CD4-positive, alpha-beta T cell treated with Interferon alpha-2 for 1 hour (primary cell): ENCODE measurements around the gene SAE1.

Source experiments
- DNase-seq, 2 donors: peaks; one replicate each; pipeline ENCODE4 v3.0.0-alpha.2; 2020 to 2022

SAE1 gene

DNA sequence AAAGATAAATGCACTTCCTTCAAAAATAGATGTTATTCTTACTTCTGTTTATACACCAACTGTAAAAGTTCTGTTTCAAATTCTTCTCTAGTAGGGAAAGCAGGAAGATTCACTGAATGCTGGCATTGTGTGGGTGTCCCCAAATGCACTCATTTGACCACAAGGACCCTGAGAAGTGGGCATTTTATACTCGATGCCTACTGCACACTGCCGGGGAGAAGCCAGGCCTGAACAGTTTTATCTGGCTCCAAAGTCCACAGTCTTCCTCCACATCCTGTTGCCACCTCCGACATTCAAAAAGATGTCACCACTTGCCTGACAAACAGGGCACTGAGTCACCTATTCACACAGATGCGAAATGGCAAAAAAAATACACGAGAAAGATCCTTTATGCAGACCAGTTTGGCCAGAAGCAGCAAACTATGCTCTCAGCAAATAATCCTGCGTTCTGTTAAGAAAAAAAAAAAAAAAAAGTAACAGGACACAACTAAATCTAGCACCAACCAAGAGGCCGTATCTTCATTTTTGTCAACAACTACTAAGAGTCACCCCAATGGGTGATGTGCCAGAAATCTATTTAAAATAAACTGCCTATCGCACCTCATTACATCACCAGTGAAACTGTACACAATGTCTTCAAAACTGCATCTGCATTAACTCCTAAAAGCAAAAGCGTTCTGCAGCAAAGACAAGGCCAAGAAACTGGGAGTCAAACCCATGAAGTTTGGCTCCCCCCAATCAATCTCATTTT, 23.3 kb upstream of the SAE1 start:
- DNase-seq = peak; percentile 3 to 64

DNA sequence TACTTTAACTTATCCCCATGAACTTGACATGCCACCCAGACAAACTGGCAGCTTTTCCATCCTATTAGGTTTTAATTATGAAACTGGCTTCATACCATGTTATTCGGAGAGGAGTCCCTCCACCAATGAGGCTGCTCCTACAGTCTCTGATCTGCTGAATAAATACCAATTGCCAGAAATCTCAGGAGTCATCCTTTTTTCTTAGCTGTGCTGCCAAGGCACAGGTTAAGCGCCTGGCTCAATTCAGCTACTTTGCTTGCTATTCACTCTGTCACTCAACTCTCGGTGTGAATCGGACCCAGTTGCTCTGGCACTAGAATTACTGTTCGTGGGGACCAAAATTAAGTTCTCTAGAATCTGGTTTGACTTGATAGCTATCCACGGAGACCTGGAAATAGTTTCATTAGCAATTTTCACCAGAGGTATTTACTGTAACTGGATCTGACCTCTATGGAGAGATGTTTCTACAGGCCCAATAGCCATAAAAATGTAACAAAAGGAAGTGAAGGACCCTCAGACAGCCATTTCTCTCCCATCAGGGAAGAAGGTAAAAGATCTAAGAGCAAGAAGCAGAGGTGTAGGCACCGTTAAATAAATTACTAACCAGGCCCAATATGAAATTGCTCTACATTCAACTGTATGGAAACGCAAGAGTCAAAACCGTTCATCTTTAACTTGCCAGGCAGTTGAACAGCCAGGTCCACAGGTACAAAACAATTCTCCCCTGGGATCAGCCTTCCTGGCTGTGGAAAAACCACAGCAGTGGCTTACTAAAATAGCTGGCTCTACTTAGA, 22.5 kb upstream of the SAE1 start:
- DNase-seq = peak in 1 of 2 donors; percentile 33

DNA sequence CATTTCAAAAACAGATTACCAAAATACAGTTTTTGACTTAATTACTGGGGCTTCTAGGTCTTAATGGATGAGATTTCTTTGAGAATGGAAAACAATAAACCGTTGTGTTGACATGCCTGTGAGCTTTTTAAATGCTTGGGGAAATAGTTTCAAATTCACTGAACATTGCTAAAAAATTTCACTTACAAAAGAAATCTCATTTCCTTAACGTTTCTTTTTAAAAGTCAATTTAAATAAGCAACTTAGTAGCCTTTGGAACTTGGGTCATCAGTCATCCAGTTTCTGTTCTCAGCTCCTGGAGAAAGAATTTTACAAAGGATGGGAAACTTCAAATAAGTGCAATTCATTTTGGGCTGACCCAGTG, 21.5 kb upstream of the SAE1 start:
- no peak for DNase-seq

DNA sequence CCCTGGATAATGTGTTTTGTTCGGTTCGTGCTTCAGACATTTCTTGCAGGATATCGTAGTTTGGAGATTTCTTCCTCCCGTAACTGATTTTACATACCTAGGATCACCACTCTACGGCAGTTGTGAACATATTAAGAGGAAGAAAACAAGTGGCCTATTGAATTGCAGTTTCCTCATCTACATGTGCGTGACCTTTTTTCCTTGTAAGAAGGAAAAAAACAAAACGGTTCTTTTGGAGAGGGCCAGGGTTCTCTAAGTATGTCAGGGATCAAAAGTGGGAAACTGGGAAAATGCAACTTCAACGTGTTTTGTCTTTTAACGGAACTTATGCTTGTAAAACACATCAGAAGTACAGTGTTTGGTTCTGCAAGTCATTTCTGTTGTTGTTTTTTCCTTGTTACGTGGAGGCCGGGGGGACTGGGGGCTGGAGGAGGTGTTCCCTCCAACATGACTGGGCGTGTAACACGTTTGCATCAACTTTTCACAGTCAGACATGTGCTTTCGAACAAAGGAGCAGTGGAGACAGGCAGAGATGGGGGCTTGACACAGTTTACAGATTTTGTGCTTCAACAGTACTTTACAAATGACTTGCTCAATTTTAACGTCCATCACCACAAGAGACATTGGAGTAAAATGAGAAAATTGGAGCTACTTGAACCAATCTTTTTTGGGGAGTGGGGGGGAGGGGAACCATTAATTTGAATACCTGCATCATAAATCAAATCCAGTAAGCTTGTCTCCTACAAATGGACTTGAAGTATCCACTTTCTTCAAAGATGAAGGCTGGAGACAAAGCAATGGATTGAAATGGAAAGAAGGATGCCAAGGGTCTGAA, 20.9 kb upstream of the SAE1 start:
- peak; percentile 55 to 72 for DNase-seq

DNA sequence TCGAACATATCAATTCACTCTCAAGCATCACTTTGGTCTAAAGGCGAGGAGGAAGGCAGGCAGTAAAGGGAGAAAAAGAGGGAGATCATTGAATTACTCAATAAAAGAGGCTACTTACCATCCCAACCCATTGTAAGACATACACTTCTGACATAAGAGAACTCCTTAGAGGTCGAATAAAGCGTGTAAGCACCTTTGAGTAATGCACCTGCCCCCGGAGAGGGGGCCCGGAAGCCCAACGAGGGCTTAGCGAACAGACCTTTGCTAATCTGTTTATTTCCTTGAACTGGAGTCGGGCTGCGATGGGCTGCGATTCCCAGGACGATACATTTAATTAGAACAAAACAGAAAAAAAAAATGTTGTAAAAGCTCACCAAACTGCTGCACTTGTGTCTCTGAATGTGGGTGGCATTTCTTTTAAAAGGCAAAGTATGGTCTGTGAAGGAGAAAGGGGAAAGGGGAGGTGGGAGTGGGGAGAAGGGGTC, 20.1 kb upstream of the SAE1 start:
- DNase-seq = peak; percentile 44 to 70

DNA sequence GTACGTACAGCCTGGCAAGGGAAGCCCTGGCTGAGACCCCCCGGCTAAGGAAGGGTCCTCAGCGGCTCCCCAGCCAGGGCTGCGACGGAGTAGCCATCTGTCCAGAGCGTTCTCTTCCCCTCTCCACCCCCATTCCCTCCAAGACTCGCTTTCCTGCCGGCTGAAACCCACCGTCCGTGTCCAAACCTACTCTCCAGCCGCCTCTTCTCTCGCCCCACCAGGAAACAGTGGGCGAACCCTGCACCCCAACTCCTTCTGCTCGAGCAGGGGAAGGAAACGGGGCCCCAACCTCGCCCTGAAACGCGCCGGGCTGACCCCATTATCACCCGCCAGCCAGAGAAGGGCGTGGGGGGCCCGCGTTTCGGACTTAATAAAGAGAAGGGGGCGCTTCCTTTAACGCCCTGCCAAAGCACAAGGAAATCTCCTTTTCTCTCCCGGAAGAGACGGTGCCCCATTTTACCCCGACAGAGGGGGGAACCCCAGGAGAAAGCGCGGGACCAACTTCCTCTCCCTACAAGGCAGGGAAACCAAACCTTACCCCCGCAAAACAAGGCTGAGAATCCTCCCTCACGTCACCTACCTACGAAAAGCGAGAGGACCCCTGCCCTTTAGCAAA, 19.5 kb upstream of the SAE1 start:
- peak; percentile 58 to 73 for DNase-seq

DNA sequence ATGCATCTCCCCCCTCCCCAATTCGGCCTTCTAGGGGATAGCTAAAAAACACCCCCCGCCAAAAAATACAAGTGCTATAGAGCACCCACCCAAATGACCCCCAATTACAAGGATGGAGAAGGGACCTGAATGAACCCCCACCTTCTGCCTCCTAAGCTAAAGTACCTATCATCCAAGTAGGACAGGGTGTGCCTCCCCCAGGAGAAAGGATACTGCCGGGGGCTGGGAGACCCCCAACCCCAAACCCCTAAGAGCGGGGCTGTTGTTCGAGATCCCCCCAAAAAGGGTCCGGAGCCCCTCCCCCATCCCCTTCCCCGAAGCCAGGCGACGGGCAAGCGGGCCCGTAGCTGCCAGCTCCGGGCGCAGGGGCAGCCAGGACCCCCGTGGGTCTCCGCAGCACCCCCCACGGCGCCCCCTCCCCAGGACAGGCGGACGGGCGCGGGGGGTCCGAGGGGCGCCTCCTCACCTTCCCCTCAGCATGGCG, 18.9 kb upstream of the SAE1 start:
- no peak for DNase-seq

DNA sequence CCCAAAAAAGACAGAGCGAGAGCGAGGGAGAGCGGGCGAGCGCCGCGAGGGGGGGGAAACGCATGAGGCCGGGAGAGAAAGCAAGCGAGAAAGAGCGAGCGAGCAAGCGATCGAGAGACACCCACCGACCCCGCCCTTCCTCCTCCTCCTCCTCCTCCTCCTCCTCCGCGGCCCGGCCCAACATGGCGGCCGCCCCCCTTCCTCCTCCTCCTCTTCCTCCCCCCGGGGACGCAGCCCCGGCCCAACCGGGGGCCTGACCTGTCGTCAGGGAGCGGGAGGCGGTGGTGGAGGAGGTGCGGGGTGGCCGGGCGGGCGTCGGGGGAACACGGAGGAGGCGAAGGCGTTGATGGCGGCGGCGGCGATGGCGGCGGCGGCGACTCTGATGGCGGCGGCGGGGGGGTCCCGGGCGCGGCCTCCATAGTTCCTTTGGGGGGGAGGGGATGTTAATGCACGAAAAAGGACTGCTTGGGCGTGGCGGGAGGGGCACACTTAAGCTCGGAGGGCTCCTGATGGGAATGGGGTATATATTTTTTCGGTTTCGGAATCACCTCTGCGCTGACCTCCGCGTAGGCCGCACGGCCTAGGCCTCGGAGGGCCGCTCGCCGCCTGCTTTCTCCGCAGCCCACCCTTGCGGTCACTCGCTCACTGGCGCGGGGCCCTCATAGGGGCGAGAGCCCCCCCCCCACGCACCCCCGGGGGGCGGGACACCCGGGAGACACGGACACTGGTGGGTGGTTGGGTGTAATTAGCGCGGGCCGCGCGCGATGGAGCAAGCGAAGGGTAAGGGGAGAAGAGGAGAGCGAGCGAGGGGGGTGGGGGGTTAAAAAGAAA, 18.3 kb upstream of the SAE1 start:
- DNase-seq = peak; percentile 92 to 94

DNA sequence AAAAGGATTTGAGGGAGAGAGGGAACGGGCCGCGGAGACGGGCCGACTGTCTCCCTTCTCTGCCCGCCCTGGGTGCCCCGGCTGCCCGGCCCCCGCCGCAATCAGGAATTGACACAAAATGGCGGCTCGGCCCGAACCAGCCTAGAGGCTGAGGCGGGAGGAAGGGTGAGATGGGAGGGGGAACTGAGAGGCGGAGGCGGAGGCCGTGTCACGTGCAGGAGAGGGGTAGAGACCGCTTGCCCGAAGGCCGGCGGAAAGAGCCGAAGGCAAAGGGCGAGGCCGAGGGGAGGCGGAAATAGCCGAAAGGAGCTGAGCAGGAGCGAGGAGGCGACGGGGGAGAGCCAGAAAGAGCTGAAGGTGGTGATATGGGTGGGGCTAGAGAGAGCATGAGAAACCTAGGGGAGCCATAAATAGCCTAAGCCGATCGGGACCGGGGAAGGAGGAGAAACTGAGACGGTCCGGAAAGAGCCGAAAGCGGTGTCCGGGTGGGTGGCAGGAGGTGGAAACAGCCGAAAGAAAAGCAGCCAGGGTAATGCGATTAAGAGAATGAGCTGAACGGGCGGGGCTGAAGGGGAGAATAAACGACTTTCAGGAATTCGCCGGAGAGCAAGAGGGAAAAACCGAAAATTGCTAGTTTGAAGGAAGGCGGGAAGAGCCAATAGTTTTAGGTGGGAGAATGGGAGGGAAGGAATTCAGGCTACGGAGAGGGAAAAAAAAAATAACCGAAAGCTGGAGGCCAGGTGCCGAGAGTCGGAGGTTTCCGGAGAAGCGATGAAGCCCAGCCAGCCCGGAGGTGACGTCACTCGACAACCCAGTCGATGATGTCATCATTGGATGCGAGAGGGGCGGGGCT, 17.4 kb upstream of the SAE1 start, which contains the start of gene ZC3H4:
ZC3H4 (minus strand) TSS at position 780 of the 853 bp plus-strand sequence. CDS start 1,192 bp downstream, outside the sequence.
- DNase-seq = peak; percentile 100

DNA sequence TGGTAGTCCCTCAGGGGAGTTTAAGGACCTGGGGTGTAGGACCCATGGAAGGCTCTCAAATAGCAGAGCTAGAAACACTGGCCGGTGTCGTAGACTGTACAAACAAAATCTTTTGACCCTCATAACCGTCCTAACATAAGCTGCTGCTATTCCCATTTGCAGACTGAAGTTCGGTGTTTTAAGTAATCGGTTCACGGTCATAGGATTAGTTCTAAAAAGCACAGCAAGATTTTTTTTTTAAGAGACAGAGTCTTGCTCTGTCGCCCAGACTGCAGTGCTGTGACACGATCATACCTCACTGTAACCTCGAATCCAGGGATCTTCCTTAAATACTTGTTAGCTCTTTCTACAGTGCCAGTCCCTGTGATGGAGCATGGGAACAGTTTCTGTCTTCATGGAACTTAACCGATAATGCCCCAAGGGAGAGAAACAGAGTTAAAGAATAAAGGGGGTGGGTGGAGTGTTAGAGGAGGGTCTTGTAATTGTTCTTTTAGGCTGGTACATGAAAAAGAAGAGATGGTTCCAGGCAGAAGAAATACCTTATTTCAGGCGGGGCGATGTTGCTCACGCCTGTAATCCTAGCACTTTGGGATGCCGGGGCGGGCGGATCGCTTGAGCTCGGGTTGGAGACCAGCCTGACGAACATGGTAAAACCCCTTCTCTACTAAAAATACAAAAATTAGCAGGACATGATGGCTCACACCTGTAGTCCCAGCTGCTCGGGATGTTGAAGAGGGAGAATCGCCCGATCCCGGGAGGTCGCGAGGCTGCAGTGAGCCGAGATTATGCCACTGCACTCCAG, 16.6 kb upstream of the SAE1 start:
- no peak for DNase-seq

DNA sequence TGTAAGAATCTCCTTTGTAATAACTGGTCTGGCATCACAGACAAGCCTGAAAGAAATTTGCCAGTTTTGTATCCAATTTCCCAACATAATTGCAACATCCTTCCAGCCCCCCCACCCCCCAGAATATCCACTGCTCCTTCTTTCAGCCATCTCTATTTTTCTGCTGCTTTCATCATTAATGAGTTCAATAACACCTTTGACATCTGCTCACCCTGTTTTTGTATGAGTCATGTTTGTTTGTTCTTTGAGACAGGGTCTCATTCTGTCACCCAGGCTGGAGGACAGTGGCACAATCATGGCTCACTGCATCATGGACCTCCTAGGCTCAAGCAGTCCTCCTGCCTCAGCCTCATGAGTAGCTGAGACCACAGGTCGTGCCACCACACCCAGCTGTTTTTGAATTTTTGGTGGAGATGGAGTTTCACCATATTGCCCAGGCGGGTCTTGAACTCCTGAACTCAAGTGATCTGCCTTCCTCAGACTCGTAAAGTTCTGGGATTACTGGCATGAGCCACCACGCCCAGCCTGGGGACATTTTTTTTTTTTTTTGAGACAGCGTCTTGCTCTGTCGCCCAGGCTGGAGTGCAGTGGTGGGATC, 10.1 kb upstream of the SAE1 start:
- DNase-seq = no peak

DNA sequence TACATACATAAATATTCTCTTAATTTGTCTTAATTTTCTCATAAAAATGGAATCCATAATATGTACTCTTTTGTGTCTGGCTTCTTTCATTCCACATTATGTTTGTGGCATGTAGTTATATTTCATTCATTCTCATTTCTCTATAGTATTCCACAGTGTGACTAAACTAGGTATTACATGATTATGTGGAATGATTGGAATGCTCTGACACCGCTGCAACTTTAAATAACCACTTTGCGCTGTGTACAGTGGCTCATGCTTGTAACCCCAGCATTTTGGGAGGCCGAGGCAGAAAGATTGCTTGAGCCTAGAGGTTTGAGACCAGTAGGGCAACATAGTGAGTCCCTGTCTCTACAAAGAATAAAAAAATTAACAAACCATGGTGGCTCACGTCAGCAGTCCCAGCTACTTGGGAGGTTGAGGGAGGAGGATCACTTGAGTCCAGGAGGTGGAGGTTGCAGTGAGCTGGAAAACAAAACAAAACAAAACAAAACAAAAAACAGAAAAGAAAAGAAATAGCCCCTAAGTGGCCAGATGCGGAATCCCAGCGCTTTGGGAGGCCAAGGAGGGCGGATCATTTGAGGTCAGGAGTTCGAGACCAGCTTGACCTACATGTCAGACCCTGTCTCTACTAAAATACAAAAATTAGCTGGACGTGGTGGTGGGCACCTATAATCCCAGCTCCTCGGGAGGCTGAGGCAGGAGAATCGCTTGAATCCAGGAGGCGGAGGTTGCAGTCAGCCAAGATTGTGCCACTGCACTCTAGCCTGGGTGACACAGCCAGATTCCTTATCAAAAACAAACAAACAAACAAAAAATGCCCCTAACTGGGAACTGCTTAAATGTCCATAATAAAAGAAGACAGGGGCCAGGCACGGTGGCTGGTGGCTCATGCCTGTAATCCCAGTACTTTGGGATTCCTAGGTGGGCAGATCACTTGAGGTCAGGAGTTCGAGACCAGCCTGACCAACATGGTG, 8.0 kb upstream of the SAE1 start:
- DNase-seq = no peak

DNA sequence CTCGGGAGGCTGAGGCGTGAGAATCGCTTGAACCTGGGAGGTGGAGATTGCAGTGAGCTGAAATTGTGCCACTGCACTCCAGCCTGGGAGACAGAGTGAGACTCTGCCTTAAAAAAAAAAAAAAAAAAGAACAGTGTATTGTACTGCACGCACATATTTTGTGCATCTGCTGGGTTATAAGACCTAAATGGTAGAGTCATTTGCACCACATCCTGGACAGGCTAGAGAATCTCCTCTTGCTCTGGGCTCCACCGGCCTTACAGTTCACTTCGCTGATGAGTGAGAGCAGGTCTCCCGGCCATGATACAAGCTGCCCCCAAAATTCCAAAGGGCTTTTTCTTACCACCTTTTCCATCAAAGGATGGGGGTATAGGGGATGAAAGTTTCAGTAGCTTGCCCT, 7.2 kb upstream of the SAE1 start:
- no peak for DNase-seq

DNA sequence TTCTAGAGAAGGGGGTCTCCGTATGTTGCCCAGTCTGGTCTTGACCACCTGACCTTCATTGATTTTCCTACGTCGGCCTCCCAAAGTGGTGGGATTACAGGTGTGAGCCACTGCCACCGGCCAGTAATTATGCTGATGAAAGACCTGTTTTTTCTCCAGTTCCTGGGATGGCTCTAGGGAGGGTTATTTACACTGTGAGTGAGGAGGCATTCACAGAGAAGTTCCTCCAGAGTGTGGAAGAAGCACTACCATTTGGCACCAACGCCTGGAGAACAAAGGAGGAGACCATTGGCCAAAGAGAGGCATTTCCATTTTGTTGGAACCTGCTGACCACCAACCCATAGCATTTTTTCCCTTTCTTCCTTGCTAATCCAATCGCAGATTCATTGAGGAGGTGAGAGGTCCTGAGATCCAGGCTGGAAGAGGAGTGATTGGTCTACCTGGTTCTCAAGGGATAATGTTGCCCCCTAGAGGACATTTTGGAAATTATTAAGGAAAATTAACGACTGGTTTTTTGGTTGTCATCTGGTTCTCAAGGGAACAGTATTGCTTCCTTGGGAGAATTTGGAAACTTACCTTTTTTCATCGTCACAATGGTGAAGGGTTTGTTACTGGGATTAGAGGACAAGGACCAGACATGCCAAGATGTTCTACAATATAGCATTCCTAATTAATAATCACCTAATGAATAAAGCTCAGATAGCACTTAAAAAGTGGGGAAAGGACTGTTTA, 5.5 kb upstream of the SAE1 start:
- DNase-seq = peak; percentile 15 to 77

DNA sequence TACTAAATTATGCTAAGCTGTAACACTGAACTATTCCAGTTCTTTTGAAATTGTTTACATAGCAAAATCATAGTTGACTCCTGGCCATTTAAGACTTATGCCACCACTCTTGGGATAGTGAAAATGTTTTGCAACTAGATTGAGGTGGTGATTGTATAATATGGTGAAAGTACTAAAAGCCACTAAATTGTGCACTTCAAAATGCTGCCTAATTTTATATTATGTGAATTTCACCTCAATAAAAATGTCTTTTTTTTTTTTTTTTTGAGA, 5.0 kb upstream of the SAE1 start:
- no peak for DNase-seq

DNA sequence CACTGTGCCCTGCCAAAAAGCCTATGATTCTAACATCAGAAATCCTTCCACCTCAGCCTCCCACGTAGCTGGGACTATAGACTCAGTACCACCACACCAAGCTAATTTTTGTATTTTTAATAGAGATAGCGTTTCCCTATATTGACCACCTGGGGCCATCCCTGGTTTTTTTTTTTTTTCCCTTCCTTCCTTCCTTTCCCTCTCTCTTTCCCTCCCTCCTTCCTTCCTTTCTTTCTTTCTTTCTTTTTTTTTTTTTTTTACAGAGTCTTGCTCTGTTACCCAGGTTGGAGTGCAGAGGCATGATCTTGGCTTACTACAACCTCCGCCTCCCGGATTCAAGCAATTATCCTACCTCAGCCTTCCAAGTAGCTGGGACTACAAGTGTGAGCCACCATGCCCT, 1.1 kb upstream of the SAE1 start:
- no peak for DNase-seq

DNA sequence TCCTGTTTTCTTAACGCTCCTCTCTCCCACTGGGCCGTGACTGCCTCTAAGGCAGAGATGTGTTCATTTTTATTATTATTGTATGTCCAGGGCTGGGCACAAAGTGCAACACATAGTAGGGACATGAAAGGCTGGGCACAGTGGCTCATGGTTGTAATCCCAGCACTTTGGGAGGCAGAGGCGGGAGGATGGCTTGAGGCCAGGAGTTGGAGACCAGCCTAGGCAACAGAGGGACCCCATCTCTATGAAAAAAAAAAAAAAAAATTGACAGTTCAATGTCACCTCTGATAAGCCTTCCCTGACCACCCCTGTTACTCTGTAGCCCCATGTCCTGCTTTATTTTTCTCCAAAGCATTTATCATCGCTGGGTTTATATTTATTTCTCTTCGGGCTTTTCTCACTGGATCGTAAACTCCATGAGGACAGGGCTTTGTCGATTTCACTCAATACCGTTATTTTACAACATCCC, 481 bp upstream of the SAE1 start:
- DNase-seq = no peak
